Heart left ventricle (tissue), 13 donors: ENCODE data around the gene WDR37.

Experiments
- CTCF ChIP-seq, 12 donors: fragments of 200-600 bp; sonication (generic) in 4 of 12; IDR thresholded peaks; one replicate each; pipeline versions ENCODE4 v1.5.0 to v1.8.0; 2018 to 2022; ENCODE audit warnings: antibody characterized with exemption in 12 of 12, mild to moderate bottlenecking in 5 of 12
- POLR2A ChIP-seq, 2 donors: fragments of 450-650 bp; IDR thresholded peaks; one replicate each; pipeline ENCODE4 v1.6.1; 2017; ENCODE audit warnings: antibody characterized with exemption in 2 of 2, mild to moderate bottlenecking in 2 of 2, moderate library complexity in 2 of 2
- donor health status: ischemic (EF 13 %, LVEDD 7.1; RV severe dilation, severe dysfunction).
- donor health status: DM: no; HTN: yes; CAD: no.
- donor health status: DM: no; HTN: no; CAD: no.
- donor health status: ischemic (EF 25% LVEDD 6.9; RV normal size, moderate dysfunction).
- donor health status: ischemic (EF 25% LVEDD 5.7; RV mildly dilated, moderate dysfunction).
- donor health status: ischemic (EF 35%, LVEDD 5.7; RV mildly dilated, moderate dysfunction).
- donor health status: nonischemic (EF 11% LVEDD 7.7; RV severe dilation, severe dysfunction).
- donor health status: DM: yes; HTN: yes; CAD: no.
- donor health status: PGD.
- donor health status: ischemic (EF 29% LVEDD 5.4; RV normal size, mild dysfunction).
- donor health status: nonischemic (EF 23%, LVEDD 6.1; RV moderate dilation, normal function).

GRCh38 chr10:1119501-1119900 is 63.3 kb downstream of the WDR37 start:
- TF ChIP-seq CTCF (IDR thresholded peaks at IDR 0.05) (no peak), POLR2A (IDR thresholded peaks at IDR 0.05) (no peak)
